ENCODE data around the gene LPA.
A peak's percentile ranks its signal among the peaks of the same experiment; 100 is the strongest.
"Not testable (repeated sequence)": the region's sequence is repeated elsewhere in the genome, so short reads cannot be mapped to it uniquely, and the experiment has no call there.

Gene LPA

GRCh38 chr6:160664198-160664597 lies at the start of gene LPA:
Gene LPA, minus strand, starts transcription at chr6:160664275. Its CDS starts 61 bp downstream, at chr6:160664214.
- DNase-seq (ENCODE audit: low read depth, low spot score): not testable (repeated sequence)

- not testable (repeated sequence) for DNase-seq (ENCODE audit: low read depth, low spot score)
Observed at GRCh38 chr6:160708993-160709392, 44.9 kb upstream of the LPA start.

- not testable (repeated sequence) for DNase-seq (ENCODE audit: low read depth, low spot score)
Observed at GRCh38 chr6:160704688-160705087, 40.6 kb upstream of the LPA start.

- not testable (repeated sequence) for DNase-seq (ENCODE audit: low read depth, low spot score)
Observed at GRCh38 chr6:160701918-160702680, 38.0 kb upstream of the LPA start, which contains the start of gene PLG. Gene PLG, plus strand, starts transcription at chr6:160702244. Its CDS starts 61 bp downstream, at chr6:160702305.

- DNase-seq (ENCODE audit: low read depth, low spot score): no peak
Observed at GRCh38 chr6:160697826-160698225, 33.8 kb upstream of the LPA start.

GRCh38 chr6:160696884-160697283 lies 32.8 kb upstream of the LPA start:
- DNase-seq (ENCODE audit: low read depth, low spot score): not testable (repeated sequence)

GRCh38 chr6:160695622-160696021 lies 31.5 kb upstream of the LPA start:
- DNase-seq (ENCODE audit: low read depth, low spot score): not testable (repeated sequence)

- DNase-seq (ENCODE audit: low read depth, low spot score): not testable (repeated sequence)
Observed at GRCh38 chr6:160695025-160695424, 30.9 kb upstream of the LPA start.

GRCh38 chr6:160692369-160692959 lies 28.4 kb upstream of the LPA start:
- no peak for DNase-seq (ENCODE audit: low read depth, low spot score)

- DNase-seq (ENCODE audit: low read depth, low spot score): no peak
Observed at GRCh38 chr6:160691617-160692016, 27.5 kb upstream of the LPA start.

- DNase-seq (ENCODE audit: low read depth, low spot score): no peak
Observed at GRCh38 chr6:160690458-160690857, 26.4 kb upstream of the LPA start.

GRCh38 chr6:160685762-160686450 lies 21.8 kb upstream of the LPA start:
- DNase-seq (ENCODE audit: low read depth, low spot score): no peak

- DNase-seq (ENCODE audit: low read depth, low spot score): not testable (repeated sequence)
Observed at GRCh38 chr6:160685101-160685761, 21.2 kb upstream of the LPA start.

GRCh38 chr6:160679402-160679769 lies 15.3 kb upstream of the LPA start:
- peak; percentile 25 for DNase-seq (ENCODE audit: low read depth, low spot score)

GRCh38 chr6:160678744-160679401 lies 14.8 kb upstream of the LPA start:
- no peak for DNase-seq (ENCODE audit: low read depth, low spot score)

- no peak for DNase-seq (ENCODE audit: low read depth, low spot score)
Observed at GRCh38 chr6:160678230-160678629, 14.2 kb upstream of the LPA start.

- DNase-seq (ENCODE audit: low read depth, low spot score): not testable (repeated sequence)
Observed at GRCh38 chr6:160676418-160676817, 12.3 kb upstream of the LPA start.

- no peak for DNase-seq (ENCODE audit: low read depth, low spot score)
Observed at GRCh38 chr6:160668589-160668988, 4.5 kb upstream of the LPA start.

- peak; percentile 25 for DNase-seq (ENCODE audit: low read depth, low spot score)
Observed at GRCh38 chr6:160667639-160668481, 3.8 kb upstream of the LPA start.

- DNase-seq (ENCODE audit: low read depth, low spot score): no peak
Observed at GRCh38 chr6:160662842-160663241, 1.2 kb downstream of the LPA start.
